ENCODE measurements around the gene TRPM2.

DNA sequence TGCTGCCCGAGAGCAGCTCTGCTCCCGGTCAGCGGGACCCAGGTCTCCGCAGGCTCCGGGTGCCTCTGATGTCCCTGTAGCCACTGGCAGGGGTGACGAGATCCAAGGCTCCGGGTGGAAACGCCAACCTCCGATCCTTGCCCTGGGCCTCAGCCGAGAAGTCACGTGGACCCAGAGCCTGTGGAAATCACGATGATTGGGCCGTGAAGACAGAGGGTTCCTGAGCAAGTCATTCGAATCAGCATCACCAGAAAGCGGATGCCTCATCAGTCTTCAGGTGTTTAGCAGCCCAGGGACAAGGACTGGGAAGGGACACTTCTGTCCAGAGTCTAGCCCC is 114.4 kb downstream of the TRPM2 start:
- TF ChIP-seq, protein P1, sequence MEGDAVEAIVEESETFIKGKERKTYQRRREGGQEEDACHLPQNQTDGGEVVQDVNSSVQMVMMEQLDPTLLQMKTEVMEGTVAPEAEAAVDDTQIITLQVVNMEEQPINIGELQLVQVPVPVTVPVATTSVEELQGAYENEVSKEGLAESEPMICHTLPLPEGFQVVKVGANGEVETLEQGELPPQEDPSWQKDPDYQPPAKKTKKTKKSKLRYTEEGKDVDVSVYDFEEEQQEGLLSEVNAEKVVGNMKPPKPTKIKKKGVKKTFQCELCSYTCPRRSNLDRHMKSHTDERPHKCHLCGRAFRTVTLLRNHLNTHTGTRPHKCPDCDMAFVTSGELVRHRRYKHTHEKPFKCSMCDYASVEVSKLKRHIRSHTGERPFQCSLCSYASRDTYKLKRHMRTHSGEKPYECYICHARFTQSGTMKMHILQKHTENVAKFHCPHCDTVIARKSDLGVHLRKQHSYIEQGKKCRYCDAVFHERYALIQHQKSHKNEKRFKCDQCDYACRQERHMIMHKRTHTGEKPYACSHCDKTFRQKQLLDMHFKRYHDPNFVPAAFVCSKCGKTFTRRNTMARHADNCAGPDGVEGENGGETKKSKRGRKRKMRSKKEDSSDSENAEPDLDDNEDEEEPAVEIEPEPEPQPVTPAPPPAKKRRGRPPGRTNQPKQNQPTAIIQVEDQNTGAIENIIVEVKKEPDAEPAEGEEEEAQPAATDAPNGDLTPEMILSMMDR (IDR thresholded peaks at IDR 0.05): no peak
- no peak for TF ChIP-seq ZFX (IDR thresholded peaks at IDR 0.05; ENCODE audit: borderline replicate concordance)
